ENCODE results near the gene SZRD1.
"Not testable (repeated sequence)": the region's sequence is repeated elsewhere in the genome, so short reads cannot be mapped to it uniquely, and the experiment has no call there.

SZRD1 gene

GRCh38 chr1:16366722-16367257, at the start of gene SZRD1:
TSS of gene SZRD1 (plus strand) at chr1:16367242. CDS start at chr1:16367258, 16 bp downstream.
- peak; percentile 99 for DNase-seq (ENCODE audit: low spot score)

GRCh38 chr1:16318555-16318954, 48.5 kb upstream of the SZRD1 start:
- no peak for DNase-seq (ENCODE audit: low spot score)

- no peak for DNase-seq (ENCODE audit: low spot score)
Measured at GRCh38 chr1:16321176-16321867, 45.7 kb upstream of the SZRD1 start.

GRCh38 chr1:16324456-16324890, 42.6 kb upstream of the SZRD1 start:
- DNase-seq (ENCODE audit: low spot score), result no peak

GRCh38 chr1:16326833-16327404, 40.1 kb upstream of the SZRD1 start:
- no peak for DNase-seq (ENCODE audit: low spot score)

- DNase-seq (ENCODE audit: low spot score), result no peak
Measured at GRCh38 chr1:16334655-16335340, 32.2 kb upstream of the SZRD1 start.

- no peak for DNase-seq (ENCODE audit: low spot score)
Measured at GRCh38 chr1:16338961-16339360, 28.1 kb upstream of the SZRD1 start.

- DNase-seq (ENCODE audit: low spot score), result no peak
Measured at GRCh38 chr1:16340673-16341072, 26.4 kb upstream of the SZRD1 start.

- DNase-seq (ENCODE audit: low spot score), result no peak
Measured at GRCh38 chr1:16342331-16343062, 24.5 kb upstream of the SZRD1 start.

GRCh38 chr1:16343276-16343675, 23.8 kb upstream of the SZRD1 start:
- not testable (repeated sequence) for DNase-seq (ENCODE audit: low spot score)

- DNase-seq (ENCODE audit: low spot score), result no peak
Measured at GRCh38 chr1:16348414-16349182, 18.4 kb upstream of the SZRD1 start.

GRCh38 chr1:16349847-16350406, 17.1 kb upstream of the SZRD1 start:
- no peak for DNase-seq (ENCODE audit: low spot score)

GRCh38 chr1:16351456-16351993, 15.5 kb upstream of the SZRD1 start:
- DNase-seq (ENCODE audit: low spot score), result no peak

GRCh38 chr1:16351994-16352841, 14.8 kb upstream of the SZRD1 start, which contains the start of gene FBXO42:
TSS of gene FBXO42 (minus strand) at chr1:16352480. CDS start at chr1:16315418, 37,062 bp downstream.
- DNase-seq (ENCODE audit: low spot score), result peak; percentile 94

- no peak for DNase-seq (ENCODE audit: low spot score)
Measured at GRCh38 chr1:16352842-16353535, 14.1 kb upstream of the SZRD1 start.

GRCh38 chr1:16354619-16355018, 12.4 kb upstream of the SZRD1 start:
- DNase-seq (ENCODE audit: low spot score), result no peak

GRCh38 chr1:16356867-16357266, 10.2 kb upstream of the SZRD1 start:
- DNase-seq (ENCODE audit: low spot score), result no peak

GRCh38 chr1:16365146-16365498, 1.9 kb upstream of the SZRD1 start:
- not testable (repeated sequence) for DNase-seq (ENCODE audit: low spot score)

- DNase-seq (ENCODE audit: low spot score), result peak; percentile 85
Measured at GRCh38 chr1:16367258-16367967, 371 bp downstream of the SZRD1 start.

Data from CD4-positive, alpha-beta T cell treated with Interleukin-2 at 100 ng/mL for 4 hours (primary cell).